ENCODE measurements around the gene TPSB2.

DNA sequence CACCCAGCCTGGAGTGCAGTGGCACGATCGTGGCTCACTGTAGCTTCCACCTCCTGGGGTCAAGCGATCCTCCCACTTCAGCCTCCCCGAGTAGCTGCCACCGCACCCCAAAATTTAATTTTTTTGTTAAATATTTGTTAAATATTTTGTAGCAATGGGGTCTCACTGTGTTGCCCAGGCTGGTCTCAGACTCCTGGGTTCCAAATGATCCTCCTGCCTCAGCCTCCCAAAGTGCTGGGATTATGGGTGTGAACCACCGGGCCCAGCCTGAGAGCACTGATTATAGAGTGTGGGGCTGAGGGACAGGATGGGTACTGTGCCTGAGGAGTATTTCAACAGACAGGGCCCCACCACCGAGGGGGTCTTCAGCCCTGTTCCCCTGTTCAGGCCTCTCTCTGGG, 40.5 kb downstream of the TPSB2 start:
- TF ChIP-seq, protein P1, sequence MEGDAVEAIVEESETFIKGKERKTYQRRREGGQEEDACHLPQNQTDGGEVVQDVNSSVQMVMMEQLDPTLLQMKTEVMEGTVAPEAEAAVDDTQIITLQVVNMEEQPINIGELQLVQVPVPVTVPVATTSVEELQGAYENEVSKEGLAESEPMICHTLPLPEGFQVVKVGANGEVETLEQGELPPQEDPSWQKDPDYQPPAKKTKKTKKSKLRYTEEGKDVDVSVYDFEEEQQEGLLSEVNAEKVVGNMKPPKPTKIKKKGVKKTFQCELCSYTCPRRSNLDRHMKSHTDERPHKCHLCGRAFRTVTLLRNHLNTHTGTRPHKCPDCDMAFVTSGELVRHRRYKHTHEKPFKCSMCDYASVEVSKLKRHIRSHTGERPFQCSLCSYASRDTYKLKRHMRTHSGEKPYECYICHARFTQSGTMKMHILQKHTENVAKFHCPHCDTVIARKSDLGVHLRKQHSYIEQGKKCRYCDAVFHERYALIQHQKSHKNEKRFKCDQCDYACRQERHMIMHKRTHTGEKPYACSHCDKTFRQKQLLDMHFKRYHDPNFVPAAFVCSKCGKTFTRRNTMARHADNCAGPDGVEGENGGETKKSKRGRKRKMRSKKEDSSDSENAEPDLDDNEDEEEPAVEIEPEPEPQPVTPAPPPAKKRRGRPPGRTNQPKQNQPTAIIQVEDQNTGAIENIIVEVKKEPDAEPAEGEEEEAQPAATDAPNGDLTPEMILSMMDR (IDR thresholded peaks at IDR 0.05) = no peak
- no peak for TF ChIP-seq POLR2A (IDR thresholded peaks at IDR 0.05)

Data from right lobe of liver (tissue), 4 donors.